ENCODE measurements around the gene KRTAP9-1.

The KRTAP9-1 gene

DNA sequence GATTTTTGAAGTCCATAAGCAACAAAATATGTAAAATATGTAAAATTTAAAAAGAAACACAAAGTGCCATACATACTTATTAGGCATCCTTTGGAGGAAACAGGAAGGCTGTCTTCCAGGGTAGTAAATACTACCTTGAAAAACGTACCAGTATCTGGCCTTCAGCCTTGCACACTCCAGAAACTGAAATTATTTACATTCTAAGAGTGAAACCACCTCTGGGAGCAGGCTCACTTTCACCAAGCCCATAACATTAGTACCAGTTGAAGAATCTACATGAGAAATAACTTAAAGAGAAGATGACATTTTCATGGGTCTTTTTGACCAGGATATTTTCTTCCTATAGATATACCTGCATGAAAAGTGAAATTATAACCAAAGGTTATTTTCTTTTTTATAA lies 6.4 kb downstream of the KRTAP9-1 start:
- no peak for DNase-seq (ENCODE audit: low read depth, low spot score)
- CTCF ChIA-PET: interaction anchor here (1.5 to 1.9 kb wide), 2 partner anchors 133 to 353 kb away, joined by 3 to 6 read pairs; no protein-coding TSS in a partner anchor
- no peak for TF ChIP-seq CTCF (IDR thresholded peaks at IDR 0.05; ENCODE audit: insufficient read depth, low read length, missing control alignments)
- H3K4me3 ChIP-seq (ENCODE audit: low read depth, low read length): no peak overlapping the region
- POLR2A ChIA-PET: interaction anchor here (1.0 kb wide), 1 partner anchor 17 kb away, joined by 3 read pairs; no protein-coding TSS in a partner anchor

- TF ChIP-seq CTCF (IDR thresholded peaks at IDR 0.05; ENCODE audit: insufficient read depth, low read length, missing control alignments): no peak
- DNase-seq (ENCODE audit: low read depth, low spot score): no peak
- POLR2A ChIA-PET: no interaction called here
- CTCF ChIA-PET: no interaction called here
- no peak overlapping the region for H3K4me3 ChIP-seq (ENCODE audit: low read depth, low read length)
These were observed 9.9 kb downstream of the KRTAP9-1 start for GRCh38 chr17:41199421-41200078.

DNA sequence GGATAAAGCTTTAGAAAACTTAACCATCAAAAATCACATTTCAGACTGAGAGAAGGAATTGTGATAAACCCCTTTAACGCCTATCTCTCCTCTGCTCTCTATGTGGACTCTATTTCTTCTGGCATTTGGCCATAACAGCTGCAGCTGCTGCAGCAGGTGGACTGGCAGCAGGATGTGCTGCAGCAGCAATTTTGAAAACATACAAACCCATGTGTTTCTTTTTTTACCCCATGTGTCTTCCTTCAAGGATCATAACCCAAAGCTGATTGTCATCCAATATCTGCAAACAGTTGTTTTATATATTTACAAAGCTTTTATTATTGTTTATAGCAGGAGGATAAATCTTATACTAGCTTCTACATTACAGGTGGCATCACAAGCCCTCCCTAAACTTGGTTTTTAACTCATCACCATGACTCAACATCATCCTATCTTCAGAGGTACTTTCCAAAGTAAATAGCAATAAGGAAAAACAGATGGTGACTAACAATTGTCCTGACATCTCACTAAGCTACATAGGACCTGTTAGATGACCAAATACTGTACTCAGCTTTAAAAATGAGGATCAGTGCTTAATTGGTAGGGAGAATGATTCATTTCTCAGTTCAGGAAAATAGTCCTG lies 22.3 kb downstream of the KRTAP9-1 start:
- CTCF ChIA-PET: interaction anchor here (0.7 to 1.1 kb wide), 2 partner anchors 14 to 284 kb away, joined by 3 read pairs; no protein-coding TSS in a partner anchor
- TF ChIP-seq CTCF (IDR thresholded peaks at IDR 0.05; ENCODE audit: insufficient read depth, low read length, missing control alignments): no peak
- POLR2A ChIA-PET: interaction anchor here (0.6 kb wide), 1 partner anchor 451 kb away, joined by 3 read pairs; no protein-coding TSS in a partner anchor
- peak; percentile 7 for DNase-seq (ENCODE audit: low read depth, low spot score)
- H3K4me3 ChIP-seq (ENCODE audit: low read depth, low read length): no peak overlapping the region

DNA sequence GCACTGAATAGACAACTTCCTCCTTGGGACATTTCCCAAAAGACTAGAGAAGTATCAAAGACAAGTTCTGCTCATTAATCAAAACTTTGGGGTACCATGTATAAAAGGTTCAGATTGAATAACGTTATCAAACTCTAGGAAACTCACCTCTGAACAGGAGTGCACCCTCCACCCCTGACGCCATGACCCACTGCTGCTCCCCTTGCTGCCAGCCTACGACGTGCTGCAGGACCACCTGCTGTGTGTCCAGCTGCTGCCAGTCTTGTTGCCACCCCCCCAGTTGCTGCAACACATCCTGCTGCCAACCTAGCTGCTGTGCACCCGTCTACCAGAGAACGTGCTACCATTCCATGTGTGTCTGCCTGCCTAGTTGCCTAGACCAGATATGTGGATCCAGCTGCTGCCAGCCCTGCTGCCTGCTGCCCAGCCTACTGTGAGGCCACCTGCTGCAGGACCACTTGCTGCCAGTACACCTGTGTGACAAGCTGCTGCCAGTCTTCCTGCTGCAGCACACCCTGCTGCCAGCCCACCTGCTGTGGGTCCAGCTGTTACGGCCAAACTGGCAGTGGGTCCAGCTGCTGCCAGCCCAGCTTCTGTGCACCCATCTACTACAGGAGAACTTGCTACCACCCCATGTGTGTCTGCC lies 23.0 kb downstream of the KRTAP9-1 start:
- no peak for DNase-seq (ENCODE audit: low read depth, low spot score)
- ChIA-PET CTCF (interaction anchor here (0.9 kb wide), 1 partner anchor 110 kb away, joined by 3 read pairs; no protein-coding TSS in a partner anchor), POLR2A (interaction anchor here (0.6 kb wide), 1 partner anchor 450 kb away, joined by 3 read pairs; no protein-coding TSS in a partner anchor)
- H3K4me3 ChIP-seq (ENCODE audit: low read depth, low read length): no peak overlapping the region
- TF ChIP-seq CTCF (IDR thresholded peaks at IDR 0.05; ENCODE audit: insufficient read depth, low read length, missing control alignments): no peak

DNA sequence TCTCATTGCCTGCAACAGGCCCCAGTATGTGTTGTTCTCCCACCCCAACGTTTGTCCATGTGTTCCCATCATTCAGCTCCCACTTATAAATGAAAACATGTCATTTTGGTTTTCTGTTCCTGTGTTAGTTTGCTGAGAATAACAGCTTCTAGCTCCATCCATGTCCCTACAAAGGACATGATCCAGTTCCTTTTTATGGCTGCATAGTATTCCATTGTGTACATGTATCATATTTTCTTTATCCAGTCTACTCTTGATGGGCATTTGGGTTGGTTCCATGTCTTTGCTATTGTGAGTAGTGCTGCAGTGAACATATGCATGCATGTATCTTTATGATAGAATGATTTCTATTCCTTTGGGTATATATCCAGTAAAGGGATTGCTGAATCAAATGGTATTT lies 26.0 kb downstream of the KRTAP9-1 start:
- no peak overlapping the region for H3K4me3 ChIP-seq (ENCODE audit: low read depth, low read length)
- no peak for TF ChIP-seq CTCF (IDR thresholded peaks at IDR 0.05; ENCODE audit: insufficient read depth, low read length, missing control alignments)
- ChIA-PET POLR2A (no interaction called here), CTCF (no interaction called here)
- DNase-seq (ENCODE audit: low read depth, low spot score): no peak

- ChIA-PET CTCF (no interaction called here), POLR2A (no interaction called here)
- DNase-seq (ENCODE audit: low read depth, low spot score): peak; percentile 2
- no peak overlapping the region for H3K4me3 ChIP-seq (ENCODE audit: low read depth, low read length)
- TF ChIP-seq CTCF (IDR thresholded peaks at IDR 0.05; ENCODE audit: insufficient read depth, low read length, missing control alignments): no peak
These were observed 34.1 kb downstream of the KRTAP9-1 start for GRCh38 chr17:41223821-41224220.

Data from AG04449 (cell line).